Measurements from ENCODE around the gene TIMM50. TPM values are rescaled to one million over a fixed set of nuclear protein-coding genes. Genes with fewer than 3 reads are reported as not detected.

The TIMM50 gene
- total RNA-seq, 4 donors from 2014 or later = 25.4 to 61.1 (median 33.2) TPM

DNA sequence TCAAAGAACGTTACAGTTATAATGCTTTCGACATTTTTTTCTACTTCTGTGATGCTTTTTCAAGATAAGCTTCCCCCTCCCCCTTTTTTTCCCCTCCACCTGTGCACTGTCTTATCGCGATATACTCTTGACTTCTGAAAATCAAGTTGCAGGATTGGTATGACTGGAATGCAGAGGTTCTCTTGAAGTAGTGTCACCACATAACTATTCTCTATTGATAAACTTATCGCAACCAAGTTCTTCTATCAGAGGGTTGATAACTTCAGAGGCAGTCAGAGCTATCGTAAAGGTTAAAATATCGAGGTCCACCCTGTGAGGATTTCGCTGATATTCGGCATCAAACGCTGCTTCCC is 58.5 kb downstream of the TIMM50 start:
- peak overlapping the region; percentile 70 to 95 (median 86) for H3K4me3 ChIP-seq
- no peak for DNase-seq
- H3K4me1 ChIP-seq = peaks cover 0 to 15% (median 0%) of the 10 kb centered on the region in 4 donors

DNA sequence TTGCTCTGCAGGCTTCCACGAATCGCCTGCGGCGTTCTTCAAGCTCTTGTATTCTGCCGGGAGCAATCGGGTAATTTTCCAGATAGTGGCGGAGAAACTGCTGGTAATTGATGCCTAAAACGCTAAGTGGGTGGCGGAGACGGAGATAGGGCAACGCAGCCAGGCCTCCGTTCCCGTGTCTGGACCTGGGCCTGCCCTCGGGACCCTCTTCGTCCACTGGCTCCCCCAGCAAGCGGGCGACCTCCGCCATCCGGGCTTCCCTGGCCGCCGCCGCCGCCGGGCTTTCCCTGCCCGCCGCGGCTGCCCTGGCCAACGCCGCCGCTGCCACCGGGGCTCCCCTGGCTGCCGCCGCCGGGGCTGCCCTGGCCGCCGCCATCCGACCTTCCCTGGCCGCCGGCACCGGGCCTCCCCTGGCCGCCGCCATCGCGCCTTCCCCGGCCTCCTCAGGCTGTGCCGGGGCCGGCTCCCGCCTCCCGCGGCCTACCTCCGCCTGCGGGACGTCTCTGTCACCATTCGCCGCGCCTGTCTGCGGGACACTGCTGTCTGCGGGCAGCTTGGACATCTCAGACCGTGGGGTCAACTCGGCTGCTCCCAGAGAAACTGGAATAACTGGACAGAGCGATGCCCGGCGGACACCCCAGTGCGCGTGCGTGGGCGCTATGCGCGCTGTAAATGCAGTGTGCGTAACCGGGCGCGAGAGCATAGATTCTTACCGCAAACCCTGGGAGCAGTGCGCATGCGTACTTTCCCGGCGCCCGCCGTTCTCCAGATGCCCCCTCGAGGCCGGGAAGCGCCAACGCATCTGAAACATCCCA is 59.1 kb downstream of the TIMM50 start, which contains the start of gene EID2:
TSS of gene EID2 (minus strand) at position 644 of the 815 bp plus-strand sequence. CDS start at position 562, 82 bp downstream.
- peak; percentile 57 to 84 for TF ChIP-seq POLR2A (IDR thresholded peaks at IDR 0.05)
- TF ChIP-seq, protein P1, sequence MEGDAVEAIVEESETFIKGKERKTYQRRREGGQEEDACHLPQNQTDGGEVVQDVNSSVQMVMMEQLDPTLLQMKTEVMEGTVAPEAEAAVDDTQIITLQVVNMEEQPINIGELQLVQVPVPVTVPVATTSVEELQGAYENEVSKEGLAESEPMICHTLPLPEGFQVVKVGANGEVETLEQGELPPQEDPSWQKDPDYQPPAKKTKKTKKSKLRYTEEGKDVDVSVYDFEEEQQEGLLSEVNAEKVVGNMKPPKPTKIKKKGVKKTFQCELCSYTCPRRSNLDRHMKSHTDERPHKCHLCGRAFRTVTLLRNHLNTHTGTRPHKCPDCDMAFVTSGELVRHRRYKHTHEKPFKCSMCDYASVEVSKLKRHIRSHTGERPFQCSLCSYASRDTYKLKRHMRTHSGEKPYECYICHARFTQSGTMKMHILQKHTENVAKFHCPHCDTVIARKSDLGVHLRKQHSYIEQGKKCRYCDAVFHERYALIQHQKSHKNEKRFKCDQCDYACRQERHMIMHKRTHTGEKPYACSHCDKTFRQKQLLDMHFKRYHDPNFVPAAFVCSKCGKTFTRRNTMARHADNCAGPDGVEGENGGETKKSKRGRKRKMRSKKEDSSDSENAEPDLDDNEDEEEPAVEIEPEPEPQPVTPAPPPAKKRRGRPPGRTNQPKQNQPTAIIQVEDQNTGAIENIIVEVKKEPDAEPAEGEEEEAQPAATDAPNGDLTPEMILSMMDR (IDR thresholded peaks at IDR 0.05) = peak; percentile 80 to 91 (median 86)

More for the DNA sequence above, 58.5 kb downstream of the TIMM50 start:
- TF ChIP-seq, protein P1 (IDR thresholded peaks at IDR 0.05) = no peak
- no peak for TF ChIP-seq POLR2A (IDR thresholded peaks at IDR 0.05)
- Histone ChIP-seq H3K9me3 (no peaks in the 10 kb centered on the region), H3K36me3 (no peaks in the 10 kb centered on the region), H3K27ac (peak overlapping the region; percentile 89 to 96 (median 95)), H3K27me3 (no peaks in the 10 kb centered on the region)

DNA sequence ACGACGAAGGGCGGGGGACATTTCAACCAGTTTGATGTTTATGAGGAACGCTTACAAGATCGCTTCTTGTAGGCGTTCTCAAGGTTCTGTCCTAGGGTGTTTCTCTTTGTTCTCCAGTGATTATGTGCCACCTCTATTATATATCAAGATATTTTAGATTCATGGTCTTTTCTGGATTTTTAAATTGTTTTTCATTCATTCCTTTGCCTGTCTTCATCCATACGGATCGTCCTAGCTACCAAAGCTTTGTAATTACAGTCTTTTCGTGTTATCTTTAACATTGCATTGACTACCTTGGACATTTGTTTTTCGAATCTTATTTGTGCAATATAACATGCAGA is 59.7 kb downstream of the TIMM50 start:
- Histone ChIP-seq H3K4me3 (peak overlapping the region in 2 of 4 donors; percentile 81 to 95), H3K36me3 (no peaks in the 10 kb centered on the region)

More for the DNA sequence above, 59.1 kb downstream of the TIMM50 start, which contains the start of gene EID2:
- Histone ChIP-seq H3K27ac (peak within 1 kb of the TSS; percentile 89 to 96 (median 95)), H3K27me3 (no peaks in the 10 kb centered on the region), H3K36me3 (no peaks in the 10 kb centered on the region), H3K9me3 (no peaks in the 10 kb centered on the region), H3K4me3 (peak within 1 kb of the TSS; percentile 70 to 95 (median 86)), H3K4me1 (peaks cover 0 to 15% (median 0%) of the 10 kb centered on the region in 4 donors)
- DNase-seq = peak; percentile 90 to 97 (median 94)

More for the DNA sequence above, 59.7 kb downstream of the TIMM50 start:
- no peaks in the 10 kb centered on the region for H3K9me3 ChIP-seq
- TF ChIP-seq, protein P1 (IDR thresholded peaks at IDR 0.05) = no peak
- no peak for TF ChIP-seq POLR2A (IDR thresholded peaks at IDR 0.05)
- H3K27ac ChIP-seq = no peak overlapping the region
- DNase-seq = no peak
- H3K4me1 ChIP-seq = peaks cover 0 to 15% (median 0%) of the 10 kb centered on the region in 4 donors
- no peaks in the 10 kb centered on the region for H3K27me3 ChIP-seq

Other genes starting within 250 kb of the TIMM50 start
- not detected for gene IFNL3, start 235.8 kb upstream of the TIMM50 start, total RNA-seq
- not detected for gene IFNL4, start 232.0 kb upstream of the TIMM50 start, total RNA-seq
- gene IFNL2, start 212.4 kb upstream of the TIMM50 start, total RNA-seq = not detected
- not detected for gene IFNL1, start 184.4 kb upstream of the TIMM50 start, total RNA-seq
- under 1 TPM in 3 of 4 donors, not detected in 1; 0.18 to 0.95 (median 0.80) TPM for gene LRFN1, start 160.0 kb upstream of the TIMM50 start, total RNA-seq
- 100 to 1,000 TPM in 1 of 4 donors, 1 to 10 TPM in 2, not detected in 1; 3.2 to 131 (median 8.6) TPM for gene GMFG, start 144.8 kb upstream of the TIMM50 start, total RNA-seq
- gene SAMD4B, start 138.4 kb upstream of the TIMM50 start, total RNA-seq = 100 to 1,000 TPM in 2 of 4 donors, 10 to 100 TPM in 2; 69.0 to 126 (median 91.8) TPM
- 10 to 100 TPM; 22.2 to 47.3 (median 37.7) TPM for gene PAF1, start 89.7 kb upstream of the TIMM50 start, total RNA-seq
- 10 to 100 TPM; 25.4 to 52.8 (median 41.0) TPM for gene MED29, start 89.5 kb upstream of the TIMM50 start, total RNA-seq
- gene ZFP36, start 74.0 kb upstream of the TIMM50 start, total RNA-seq = 100 to 1,000 TPM; 183 to 682 (median 309) TPM
- gene PLEKHG2, start 68.2 kb upstream of the TIMM50 start, total RNA-seq = 10 to 100 TPM in 3 of 4 donors, 1 to 10 TPM in 1; 7.7 to 42.1 (median 16.1) TPM
- gene RPS16, start 44.9 kb upstream of the TIMM50 start, total RNA-seq = 1,000 to 10,000 TPM in 1 of 4 donors, 100 to 1,000 TPM in 3; 443 to 1,406 (median 686) TPM
- 100 to 1,000 TPM in 3 of 4 donors, 10 to 100 TPM in 1; 98.4 to 173 (median 160) TPM for gene SUPT5H, start 35.3 kb upstream of the TIMM50 start, total RNA-seq
- gene DLL3, start 18.1 kb downstream of the TIMM50 start, total RNA-seq = under 1 TPM in 2 of 4 donors, not detected in 2; 0.47 to 0.67 TPM
- not detected for gene SELENOV, start 34.3 kb downstream of the TIMM50 start, total RNA-seq
- gene EID2B, start 52.0 kb downstream of the TIMM50 start, total RNA-seq = 1 to 10 TPM in 2 of 4 donors, under 1 TPM in 1, not detected in 1; 0.35 to 1.7 (median 1.1) TPM
- 10 to 100 TPM in 1 of 4 donors, 1 to 10 TPM in 3; 7.1 to 12.4 (median 8.8) TPM for gene EID2, start 59.3 kb downstream of the TIMM50 start, total RNA-seq
- gene LGALS13, start 121.7 kb downstream of the TIMM50 start, total RNA-seq = not detected
- not detected for gene LGALS16, start 175.1 kb downstream of the TIMM50 start, total RNA-seq
- gene LGALS14, start 223.6 kb downstream of the TIMM50 start, total RNA-seq = not detected

All from Peyer's patch (tissue), 4 donors.